Peyer's patch (tissue), 4 donors: ENCODE data around the gene PTTG2. TPM values are rescaled to one million over a fixed set of nuclear protein-coding genes. Genes with fewer than 3 reads are reported as not detected.

Experiments used
- DNase-seq, 3 donors: peaks; one replicate each; pipeline ENCODE4 v3.0.0-alpha.2; 2017 to 2019
- H3K27ac ChIP-seq, 4 donors: fragments of 200-600 bp; sonication (generic); one replicate each; pipeline ENCODE4 v1.5.1; 2016 to 2019
- H3K27me3 ChIP-seq, 2 donors: fragments of 200-600 bp; sonication (generic); one replicate each; pipeline ENCODE4 v1.5.1; 2019
- H3K36me3 ChIP-seq, 3 donors: fragments of 200-600 bp; sonication (generic); one replicate each; pipeline ENCODE4 v1.5.1; 2016 to 2019
- H3K4me1 ChIP-seq, 4 donors: fragments of 200-600 bp; sonication (generic); one replicate each; pipeline ENCODE4 v1.5.1; 2016 to 2019
- H3K4me3 ChIP-seq, 4 donors: fragments of 200-600 bp; sonication (generic); 1 replicate in 3 of 4; 2 replicates in 1 of 4; pipeline ENCODE4 v1.5.1; 2016 to 2019; ENCODE audit warnings: mild to moderate bottlenecking in 1 of 4
- H3K9me3 ChIP-seq, 4 donors: fragments of 200-600 bp; sonication (generic); one replicate each; pipeline ENCODE4 v1.5.1; 2016 to 2019; ENCODE audit warnings: mild to moderate bottlenecking in 1 of 4
- CTCF ChIP-seq, 6 experiments: fragments of 450-650 bp in 4 of 6; fragments of 200-600 bp in 2 of 6; sonication (generic) in 1 of 6; IDR thresholded peaks; one replicate each; pipeline ENCODE4 v1.5.1; 2017 to 2019; ENCODE audit warnings: antibody characterized with exemption in 6 of 6, mild to moderate bottlenecking in 3 of 6, moderate library complexity in 1 of 6
- POLR2A ChIP-seq, 2 donors: fragments of 450-650 bp; IDR thresholded peaks; one replicate each; pipeline ENCODE4 v1.5.1; 2017; ENCODE audit warnings: antibody characterized with exemption in 2 of 2, mild to moderate bottlenecking in 2 of 2, moderate library complexity in 2 of 2
- total RNA-seq, 4 donors: library from RNA; depleted of rRNA; stranded (reverse); fragments of >200 nt; gene quantifications; one replicate each; pipeline ENCODE4 v1.1.0, GENCODE V29; 2016

PTTG2 gene
- total RNA-seq, 4 donors from 2014 or later, result 2.5 to 8.3 TPM; not detected in 2

DNA sequence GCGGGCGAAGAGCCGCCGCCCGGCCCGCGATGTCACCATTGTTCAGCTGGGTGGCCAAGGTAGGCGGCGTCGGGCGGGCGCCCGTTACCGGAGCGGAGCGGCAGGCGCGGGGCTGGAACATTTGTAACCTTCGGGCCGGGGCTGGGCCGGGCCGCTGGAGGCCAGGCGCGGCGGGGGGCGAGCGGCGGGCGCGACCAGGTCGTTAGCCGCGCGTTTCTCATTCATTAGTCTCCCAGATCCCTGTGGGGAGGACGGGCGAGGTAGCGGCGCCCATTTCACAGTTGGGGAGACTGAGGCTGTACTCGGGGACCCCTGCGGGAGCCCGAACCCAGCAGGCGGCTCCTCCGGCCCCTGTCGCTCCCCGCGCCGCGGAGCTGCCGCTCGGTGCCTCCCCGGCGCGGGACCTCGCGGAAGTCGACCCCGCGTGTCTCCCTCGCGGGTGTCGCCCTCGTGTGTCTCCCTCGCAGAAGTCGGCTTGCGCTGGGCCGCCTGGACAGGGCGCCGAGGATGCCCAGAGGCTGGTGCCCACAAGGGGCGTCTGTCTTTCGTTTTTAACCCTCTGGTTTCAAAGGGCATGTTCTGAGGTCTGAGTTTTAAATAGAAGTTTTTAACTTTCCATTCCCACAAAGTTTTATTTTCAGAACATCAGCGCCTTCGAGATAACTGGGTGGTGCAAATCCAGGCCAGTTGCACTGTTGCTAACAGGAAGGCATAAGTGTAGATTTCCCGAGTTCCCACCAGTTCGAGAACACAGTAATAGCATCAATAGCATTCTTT, 17.5 kb downstream of the PTTG2 start:
- Histone ChIP-seq H3K36me3 (no peaks in the 10 kb centered on the region), H3K27me3 (no peaks in the 10 kb centered on the region), H3K27ac (peak overlapping the region; percentile 94 to 99 (median 95)), H3K4me3 (peak overlapping the region; percentile 77 to 94 (median 84)), H3K9me3 (no peaks in the 10 kb centered on the region), H3K4me1 (peaks cover 0 to 21% (median 1%) of the 10 kb centered on the region in 4 donors)
- peak in 1 of 2 donors; percentile 49 for TF ChIP-seq POLR2A (IDR thresholded peaks at IDR 0.05)
- TF ChIP-seq CTCF (IDR thresholded peaks at IDR 0.05), result peak; percentile 48 to 80 (median 67)
- peak; percentile 74 to 92 (median 81) for DNase-seq

DNA sequence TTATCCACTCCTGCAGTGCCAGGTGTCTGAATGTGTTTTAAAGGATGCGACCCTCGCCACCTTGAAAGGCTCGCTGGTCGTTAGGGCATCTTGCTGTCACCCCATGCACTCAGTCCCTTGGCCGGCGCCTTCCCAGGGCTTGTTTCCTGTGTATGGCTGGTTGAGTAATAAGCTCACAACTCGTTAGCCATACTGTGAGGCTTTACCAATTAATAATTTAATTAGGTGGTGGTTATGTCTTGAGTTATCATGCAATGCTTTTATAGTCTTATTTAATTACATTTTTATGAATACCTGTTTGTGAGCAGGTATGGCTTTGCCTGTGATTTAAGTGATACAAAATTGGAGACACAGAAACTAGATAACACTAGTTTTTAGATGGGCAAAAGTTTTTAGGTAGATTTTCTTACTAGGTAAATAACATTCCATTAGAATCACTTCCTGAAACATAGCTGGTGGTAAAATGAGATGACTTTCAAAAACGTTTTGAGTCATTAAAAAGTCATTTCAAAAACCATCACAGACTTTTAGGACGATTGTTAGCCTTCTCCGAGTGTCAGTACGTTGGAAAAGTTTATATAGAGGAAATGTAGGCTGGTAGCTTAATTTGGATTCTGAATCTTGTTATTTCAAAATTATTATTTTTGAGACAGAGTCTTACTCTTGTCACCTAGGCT, 18.2 kb downstream of the PTTG2 start:
- H3K4me1 ChIP-seq, result peaks cover 0 to 21% (median 1%) of the 10 kb centered on the region in 4 donors
- peak overlapping the region; percentile 77 to 94 (median 84) for H3K4me3 ChIP-seq
- H3K36me3 ChIP-seq, result no peaks in the 10 kb centered on the region
- TF ChIP-seq POLR2A (IDR thresholded peaks at IDR 0.05), result no peak
- no peak for TF ChIP-seq CTCF (IDR thresholded peaks at IDR 0.05)
- H3K9me3 ChIP-seq, result no peaks in the 10 kb centered on the region
- H3K27me3 ChIP-seq, result no peaks in the 10 kb centered on the region
- peak overlapping the region; percentile 94 to 99 (median 95) for H3K27ac ChIP-seq
- DNase-seq, result peak in 2 of 3 donors; percentile 48 to 74

DNA sequence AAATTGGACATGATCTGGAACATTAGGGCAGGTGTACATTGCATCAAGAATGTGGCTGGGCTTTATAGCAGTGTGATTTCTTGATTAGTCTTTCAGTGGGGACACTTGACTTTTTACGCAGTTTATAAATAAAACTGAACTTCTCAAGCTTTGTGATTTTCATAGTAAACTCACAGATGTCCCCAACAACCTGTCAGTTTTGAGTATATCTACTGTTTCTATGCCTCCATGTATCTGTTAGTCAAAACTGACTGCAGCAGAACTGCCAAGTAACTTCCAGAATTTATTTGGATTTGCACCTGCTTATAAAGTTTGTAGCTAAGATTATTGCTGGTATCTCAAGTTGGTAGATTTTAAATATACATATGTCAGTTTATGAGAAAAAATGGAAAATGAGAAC, 20.0 kb downstream of the PTTG2 start:
- no peak overlapping the region for H3K4me3 ChIP-seq
- no peak for DNase-seq
- no peak overlapping the region for H3K27ac ChIP-seq
- H3K9me3 ChIP-seq, result no peaks in the 10 kb centered on the region
- H3K36me3 ChIP-seq, result no peaks in the 10 kb centered on the region
- TF ChIP-seq CTCF (IDR thresholded peaks at IDR 0.05), result no peak
- TF ChIP-seq POLR2A (IDR thresholded peaks at IDR 0.05), result no peak
- peaks cover 0 to 21% (median 1%) of the 10 kb centered on the region in 4 donors for H3K4me1 ChIP-seq
- H3K27me3 ChIP-seq, result no peaks in the 10 kb centered on the region

DNA sequence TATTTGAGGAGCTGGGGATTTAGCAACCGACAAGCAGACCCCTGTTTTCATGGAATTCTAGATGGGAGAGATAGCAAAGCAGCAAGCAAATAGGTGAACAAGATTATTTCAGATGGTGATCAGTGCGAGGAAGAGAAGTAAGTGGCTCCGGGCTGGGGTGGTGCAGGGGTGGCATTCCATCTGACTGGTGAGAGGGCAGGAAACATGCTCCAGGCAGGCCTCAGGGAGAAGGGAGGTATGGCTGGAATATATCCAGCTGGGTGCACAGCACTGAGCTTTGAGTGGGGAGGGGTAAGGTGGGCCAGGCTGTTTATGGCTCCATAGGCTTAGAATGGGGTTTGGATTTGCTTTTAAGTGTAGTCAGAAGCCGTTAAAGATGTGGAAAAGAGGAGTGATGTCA, 21.2 kb downstream of the PTTG2 start:
- H3K4me1 ChIP-seq, result peaks cover 0 to 13% (median 0%) of the 10 kb centered on the region in 4 donors
- no peak overlapping the region for H3K4me3 ChIP-seq
- no peak for DNase-seq
- H3K36me3 ChIP-seq, result no peaks in the 10 kb centered on the region
- H3K27me3 ChIP-seq, result no peaks in the 10 kb centered on the region
- no peak for TF ChIP-seq POLR2A (IDR thresholded peaks at IDR 0.05)
- TF ChIP-seq CTCF (IDR thresholded peaks at IDR 0.05), result no peak
- no peaks in the 10 kb centered on the region for H3K9me3 ChIP-seq
- no peak overlapping the region for H3K27ac ChIP-seq

GRCh38 chr4:37981844-37982720, 21.9 kb downstream of the PTTG2 start:
- no peak for DNase-seq
- H3K9me3 ChIP-seq, result no peaks in the 10 kb centered on the region
- H3K27me3 ChIP-seq, result no peaks in the 10 kb centered on the region
- H3K4me1 ChIP-seq, result peaks cover 0 to 12% (median 0%) of the 10 kb centered on the region in 4 donors
- no peaks in the 10 kb centered on the region for H3K36me3 ChIP-seq
- peak overlapping the region in 1 of 4 donors; percentile 33 for H3K27ac ChIP-seq
- TF ChIP-seq CTCF (IDR thresholded peaks at IDR 0.05) (no peak), POLR2A (IDR thresholded peaks at IDR 0.05) (no peak)
- H3K4me3 ChIP-seq, result no peak overlapping the region
